Jurkat, Clone E6-1 (cell line): ENCODE data around the gene SI. TPM values are rescaled to one million over a fixed set of nuclear protein-coding genes. Genes with fewer than 3 reads are reported as not detected.
"Not testable (repeated sequence)": the region's sequence is repeated elsewhere in the genome, so short reads cannot be mapped to it uniquely, and the experiment has no call there.

Source experiments
- DNase-seq: peaks from one replicate; pipeline ENCODE4 v3.0.0-alpha.2; 2011; ENCODE audit warnings: low read depth, low spot score
- H3K4me3 ChIP-seq: 2 replicates; pipeline ENCODE4 v1.5.1; 2011; ENCODE audit warnings: mild to moderate bottlenecking, low read length, control low read depth, moderate library complexity
- polyA plus RNA-seq: library from polyadenylated mRNA; unstranded; fragments of >200 nt; gene quantifications from one replicate; pipeline ENCODE4 v1.2.1, GENCODE V29; 2012; ENCODE audit warnings: missing spikeins; ENCODE audit not compliant: insufficient read length, insufficient read depth

Gene SI
- not detected for polyA plus RNA-seq

DNA sequence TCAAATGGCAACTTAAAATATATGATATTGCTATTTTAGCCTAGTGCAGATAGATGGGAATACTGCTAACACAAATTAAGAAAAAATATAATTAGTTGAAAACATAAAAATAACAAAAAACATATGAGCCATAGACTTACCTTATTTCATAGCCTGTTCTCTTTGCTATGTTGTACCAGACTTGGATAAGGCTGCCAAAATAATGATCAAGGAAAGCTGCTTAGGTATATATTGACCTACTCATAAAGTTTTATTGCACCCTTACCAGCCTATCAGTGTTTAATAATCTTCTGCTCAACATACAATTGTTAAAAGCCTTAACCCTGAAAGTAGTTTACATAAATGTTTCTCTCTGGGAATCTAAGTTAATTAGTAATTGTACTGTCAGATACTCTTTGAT is at the start of gene SI:
Gene SI (minus strand): TSS at position 204 of the 400 bp plus-strand sequence. CDS start 2,484 bp downstream, outside the sequence.
- DNase-seq, result no peak
- H3K4me3 ChIP-seq, result no peak within 1 kb of the TSS

GRCh38 chr3:165125836-165126235 is 47.5 kb upstream of the SI start:
- no peak for DNase-seq
- no peak overlapping the region for H3K4me3 ChIP-seq

DNA sequence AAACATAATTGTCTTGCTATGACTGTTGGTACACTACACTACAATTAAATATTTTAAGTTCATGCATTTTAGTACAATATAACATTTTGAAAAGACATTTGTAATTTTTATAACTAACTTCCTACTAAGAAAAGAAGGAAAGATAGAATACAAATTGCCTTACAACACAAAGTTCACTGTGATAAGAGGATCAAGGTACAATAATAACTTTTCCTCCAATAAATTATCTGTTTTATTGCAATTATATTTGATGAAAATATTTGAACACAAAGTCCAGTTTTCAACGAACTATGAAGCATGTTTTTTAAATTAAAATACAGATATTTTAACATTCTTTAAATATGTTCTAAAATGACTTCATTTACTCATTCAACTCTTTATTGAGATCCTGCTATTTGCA is 33.1 kb upstream of the SI start:
- no peak overlapping the region for H3K4me3 ChIP-seq

DNA sequence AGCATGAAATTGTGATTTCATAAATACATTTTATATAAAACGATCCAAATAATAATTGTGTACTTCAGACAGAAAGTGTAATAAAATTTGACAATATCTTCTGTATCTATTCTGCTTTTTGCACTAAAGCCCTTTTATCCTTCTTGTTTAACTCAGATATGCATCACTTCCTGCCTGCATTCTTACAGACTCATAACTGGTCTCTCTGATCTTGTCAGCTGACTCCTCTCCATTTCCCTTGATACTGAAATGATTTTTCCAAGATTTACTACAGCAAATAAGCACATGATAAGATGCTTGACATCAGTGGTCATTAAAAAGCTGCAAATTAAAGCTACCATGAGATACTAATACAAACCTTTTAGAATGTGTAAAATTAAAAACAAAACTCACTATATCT is 25.3 kb upstream of the SI start:
- H3K4me3 ChIP-seq, result no peak overlapping the region
- DNase-seq, result no peak

More for the DNA sequence above, 33.1 kb upstream of the SI start:
- no peak for DNase-seq

DNA sequence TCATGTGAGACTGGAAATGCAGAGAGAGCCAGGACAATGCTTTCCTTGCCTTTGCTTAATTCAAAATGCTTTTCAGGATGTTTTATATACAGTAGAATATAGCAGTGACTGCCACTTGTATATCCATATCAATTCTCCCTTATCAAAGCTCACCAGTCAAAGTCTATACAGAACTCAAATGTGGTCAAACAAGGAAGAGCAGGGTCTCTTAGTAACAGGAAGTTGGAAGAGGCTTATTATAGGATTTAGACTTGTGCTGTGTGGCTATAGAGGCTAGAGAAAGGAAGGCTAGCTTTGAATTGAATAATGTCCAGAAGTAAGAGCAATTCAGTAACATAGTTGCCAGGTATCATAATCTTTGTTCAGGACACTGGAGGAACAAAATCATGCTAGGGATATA is 4.4 kb upstream of the SI start:
- H3K4me3 ChIP-seq, result no peak overlapping the region
- no peak for DNase-seq

GRCh38 chr3:165081183-165081582 is 2.9 kb upstream of the SI start:
- no peak overlapping the region for H3K4me3 ChIP-seq
- no peak for DNase-seq

- DNase-seq, result no peak
- H3K4me3 ChIP-seq, result no peak overlapping the region
Observed at GRCh38 chr3:165075695-165076094, 2.6 kb downstream of the SI start.

DNA sequence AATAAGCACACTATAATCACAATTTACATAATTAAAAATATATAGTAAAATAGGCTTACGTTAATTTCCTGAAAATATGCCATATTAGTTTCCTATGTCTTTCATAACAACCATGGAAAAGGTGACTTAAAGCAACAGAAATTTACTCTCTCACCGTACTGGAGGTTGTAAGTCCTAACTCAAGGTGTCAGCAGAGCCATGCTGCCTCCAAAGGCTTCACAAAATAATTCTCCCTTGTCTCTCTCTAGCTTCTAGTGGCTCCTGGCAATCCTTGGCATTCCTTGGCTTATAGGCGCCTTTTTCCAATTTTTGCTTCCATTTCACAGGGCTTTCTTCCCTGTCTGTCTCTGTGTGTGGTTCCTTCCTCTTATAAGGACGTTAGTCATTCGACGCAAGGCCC is 7.6 kb downstream of the SI start:
- DNase-seq, result no peak
- no peak overlapping the region for H3K4me3 ChIP-seq

- H3K4me3 ChIP-seq, result no peak overlapping the region
- DNase-seq, result no peak
Observed at GRCh38 chr3:165056510-165056909, 21.8 kb downstream of the SI start.

- no peak overlapping the region for H3K4me3 ChIP-seq
- DNase-seq, result no peak
Observed at GRCh38 chr3:165040186-165040585, 38.1 kb downstream of the SI start.

DNA sequence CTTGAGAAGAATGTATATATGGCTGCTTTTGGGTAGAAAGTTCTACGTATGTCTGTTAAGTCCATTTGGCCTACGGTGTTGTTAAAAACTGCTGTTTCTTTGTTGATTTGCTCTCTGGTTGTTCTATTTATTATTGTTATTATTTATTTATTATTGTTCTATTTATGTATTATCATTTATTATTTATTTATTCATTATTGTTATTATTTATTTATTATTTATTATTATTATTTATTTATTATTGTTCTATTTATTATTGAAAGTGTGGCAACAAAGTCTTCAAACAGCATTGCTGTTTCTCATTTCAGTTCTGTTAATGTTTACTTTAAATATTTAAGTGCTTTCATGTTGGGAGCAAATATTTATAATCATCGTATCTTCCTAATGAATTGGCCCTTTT is 66.7 kb downstream of the SI start:
- H3K4me3 ChIP-seq, result no peak overlapping the region
- no peak for DNase-seq

DNA sequence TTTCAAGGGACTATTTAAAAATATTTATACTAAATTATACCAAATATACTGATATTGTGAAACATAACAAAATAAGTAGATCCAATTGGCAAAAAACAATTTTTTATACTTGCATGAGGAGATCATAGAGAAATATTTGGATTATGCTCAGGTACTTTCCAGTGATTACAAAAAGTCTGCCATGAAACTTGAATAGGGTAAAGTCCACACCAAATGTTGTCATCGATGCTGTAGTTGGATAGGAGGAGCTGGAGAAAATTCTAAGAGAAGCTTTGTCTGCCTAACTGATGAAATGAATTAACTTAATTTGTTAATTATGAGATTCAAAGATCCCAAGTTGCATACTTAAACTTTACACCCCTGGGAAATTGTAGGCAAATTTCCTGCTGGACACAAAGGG is 93.3 kb downstream of the SI start:
- DNase-seq, result no peak
- H3K4me3 ChIP-seq, result no peak overlapping the region

GRCh38 chr3:164962610-164963009 is 115.7 kb downstream of the SI start:
- no peak overlapping the region for H3K4me3 ChIP-seq
- no peak for DNase-seq

- no peak overlapping the region for H3K4me3 ChIP-seq
- no peak for DNase-seq
Observed at GRCh38 chr3:164952966-164953365, 125.3 kb downstream of the SI start.

DNA sequence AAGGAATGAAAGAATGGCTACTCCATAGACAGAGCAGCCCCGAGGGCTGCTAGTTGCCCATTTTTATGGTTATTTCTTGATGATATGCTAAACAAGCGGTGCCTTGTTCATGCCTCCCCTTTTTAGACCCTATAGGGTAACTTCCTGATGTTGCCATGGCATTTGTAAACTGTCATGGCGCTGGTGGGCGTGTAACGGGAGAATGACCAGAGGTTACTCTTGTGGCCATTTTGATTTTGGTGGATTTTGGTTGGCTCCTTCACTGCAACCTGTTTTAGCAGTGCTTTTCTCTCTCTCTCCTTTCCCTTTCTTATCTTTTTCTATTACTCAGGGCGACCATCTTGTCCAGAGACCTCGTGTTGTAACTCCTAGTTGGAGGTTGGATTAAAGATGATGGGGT is 126.9 kb downstream of the SI start:
- DNase-seq, result not testable (repeated sequence)
- H3K4me3 ChIP-seq, result peak overlapping the region; percentile 1; the same call in 1 of the 2 replicates

DNA sequence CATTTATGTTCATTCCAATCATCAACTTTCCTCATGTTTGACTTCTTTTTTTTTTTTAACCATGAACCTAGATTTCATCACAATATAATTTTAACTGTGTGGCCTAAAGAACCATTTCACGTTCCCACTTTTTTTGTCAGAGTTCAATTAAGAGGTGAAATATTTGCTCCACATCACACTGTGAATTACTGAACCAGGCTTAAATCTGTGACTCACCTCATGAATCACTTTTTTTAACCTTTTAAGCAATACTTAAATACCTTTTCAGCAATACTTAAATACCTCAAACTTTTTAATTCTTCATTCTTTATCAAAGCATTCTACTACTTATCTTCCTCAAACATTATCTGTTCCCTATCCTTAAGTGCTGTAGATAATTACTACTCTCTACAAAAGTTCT is 137.6 kb downstream of the SI start:
- no peak for DNase-seq
- no peak overlapping the region for H3K4me3 ChIP-seq

- no peak for DNase-seq
- no peak overlapping the region for H3K4me3 ChIP-seq
Observed at GRCh38 chr3:164929642-164930041, 148.7 kb downstream of the SI start.
